GM12878 (cell line): Measurements from ENCODE around the gene OR2L8. TPM values are rescaled to one million over a fixed set of nuclear protein-coding genes. Genes with fewer than 3 reads are reported as not detected.

ENCODE experiments used
- HCFC1 ChIP-seq: fragments of 150-350 bp; IDR thresholded peaks from 2 replicates; pipeline ENCODE4 v1.6.1; 2014; ENCODE audit warnings: low read length
- KLF5 ChIP-seq: fragments of 450-650 bp; IDR thresholded peaks from 2 replicates; pipeline ENCODE4 v1.6.1; 2014; ENCODE audit warnings: mild to moderate bottlenecking; ENCODE audit not compliant: partially characterized antibody
- NFYB ChIP-seq: IDR thresholded peaks from 2 replicates; pipeline ENCODE4 v1.6.1; 2011; ENCODE audit warnings: low read depth, mild to moderate bottlenecking, low read length, improper control_type of control experiment, moderate library complexity; ENCODE audit not compliant: insufficient read depth
- NR2C1 ChIP-seq: fragments of 450-650 bp; IDR thresholded peaks from 2 replicates; pipeline ENCODE4 v1.6.1; 2017; ENCODE audit warnings: antibody characterized with exemption, mild to moderate bottlenecking, moderate library complexity
- PML ChIP-seq: IDR thresholded peaks from 2 replicates; pipeline ENCODE4 v1.6.1; 2012; ENCODE audit warnings: low read length, inconsistent platforms
- POLR2AphosphoS5 ChIP-seq: IDR thresholded peaks from 2 replicates; pipeline ENCODE4 v1.6.1; 2011; ENCODE audit warnings: mild to moderate bottlenecking, low read length, inconsistent platforms
- TCF3 ChIP-seq: IDR thresholded peaks from 2 replicates; pipeline ENCODE4 v1.6.1; 2012; ENCODE audit warnings: low read depth, mild to moderate bottlenecking, low read length, borderline replicate concordance; ENCODE audit not compliant: insufficient read depth
- polyA plus RNA-seq, 11 experiments: library from polyadenylated mRNA; depleted of rRNA in 4 of 11; unstranded in 6 of 11; stranded (reverse) in 5 of 11; fragments of >200 nt; fragmentation: Nextera tagmentation in 4 of 11; fragmentation: Illumina TruSeq in 1 of 11; extraction: Ambion mirVana in 4 of 11; extraction: Trizol in 1 of 11; gene quantifications; 1 replicate in 1 of 11; 2 replicates in 10 of 11; pipeline versions ENCODE4 v1.2.1 to v1.2.3, GENCODE V29; 2011 to 2016; ENCODE audit warnings: inconsistent platforms in 2 of 11, missing spikeins in 2 of 11, low read depth in 1 of 11
- total RNA-seq, 4 experiments: library from RNA; depleted of rRNA in 3 of 4; stranded (reverse); fragments of >200 nt in 3 of 4; fragmentation: Illumina TruSeq in 1 of 4; extraction: Trizol in 1 of 4; gene quantifications; 2 replicates each; pipeline versions ENCODE4 v1.2.1 to v1.2.3, GENCODE V29; 2013 to 2021
- TF ChIP-seq, protein P1 (sequence below): fragments of 450-650 bp; IDR thresholded peaks from 2 replicates; pipeline ENCODE4 v1.6.1; 2018; ENCODE audit warnings: borderline replicate concordance, mild to moderate bottlenecking; ENCODE audit not compliant: partially characterized antibody
- TF ChIP-seq, protein P2 (sequence below): fragments of 450-650 bp; IDR thresholded peaks from 2 replicates; pipeline ENCODE4 v1.6.1; 2017; ENCODE audit warnings: borderline replicate concordance
- TF ChIP-seq, protein P3 (sequence below): fragments of 450-650 bp; IDR thresholded peaks from 2 replicates; pipeline ENCODE4 v1.6.1; 2017; ENCODE audit warnings: mild to moderate bottlenecking

Gene OR2L8
- total and polyA plus RNA-seq, 10 of the 15 experiments (the other 5 are each of a cell fraction or from before 2014, with no cell fraction given) = not detected

DNA sequence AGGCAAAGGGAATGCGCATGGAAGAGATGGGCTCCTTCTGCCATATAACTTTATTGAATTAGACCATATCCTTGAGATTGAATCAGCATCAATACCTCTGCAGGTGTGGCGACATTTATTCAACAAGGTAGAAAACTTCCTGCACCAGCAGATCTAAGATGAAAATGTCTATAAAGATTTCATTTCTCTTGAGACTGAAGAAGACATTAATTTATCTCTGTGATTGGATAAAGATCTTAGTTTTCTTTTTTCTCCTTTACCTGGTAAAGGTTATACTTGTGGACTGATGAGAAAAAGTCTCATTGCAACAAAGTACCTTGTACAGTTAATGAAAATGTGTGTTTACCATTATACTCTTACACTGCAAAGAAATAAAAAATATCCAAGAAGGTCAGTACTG lies 28.7 kb upstream of the OR2L8 start, which contains the start of gene OR2T8 (continued):
- TF ChIP-seq, protein P1, sequence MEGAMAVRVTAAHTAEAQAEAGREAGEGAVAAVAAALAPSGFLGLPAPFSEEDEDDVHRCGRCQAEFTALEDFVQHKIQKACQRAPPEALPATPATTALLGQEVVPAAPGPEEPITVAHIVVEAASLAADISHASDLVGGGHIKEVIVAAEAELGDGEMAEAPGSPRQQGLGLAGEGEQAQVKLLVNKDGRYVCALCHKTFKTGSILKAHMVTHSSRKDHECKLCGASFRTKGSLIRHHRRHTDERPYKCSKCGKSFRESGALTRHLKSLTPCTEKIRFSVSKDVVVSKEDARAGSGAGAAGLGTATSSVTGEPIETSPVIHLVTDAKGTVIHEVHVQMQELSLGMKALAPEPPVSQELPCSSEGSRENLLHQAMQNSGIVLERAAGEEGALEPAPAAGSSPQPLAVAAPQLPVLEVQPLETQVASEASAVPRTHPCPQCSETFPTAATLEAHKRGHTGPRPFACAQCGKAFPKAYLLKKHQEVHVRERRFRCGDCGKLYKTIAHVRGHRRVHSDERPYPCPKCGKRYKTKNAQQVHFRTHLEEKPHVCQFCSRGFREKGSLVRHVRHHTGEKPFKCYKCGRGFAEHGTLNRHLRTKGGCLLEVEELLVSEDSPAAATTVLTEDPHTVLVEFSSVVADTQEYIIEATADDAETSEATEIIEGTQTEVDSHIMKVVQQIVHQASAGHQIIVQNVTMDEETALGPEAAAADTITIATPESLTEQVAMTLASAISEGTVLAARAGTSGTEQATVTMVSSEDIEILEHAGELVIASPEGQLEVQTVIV = no peak
- TF ChIP-seq, protein P2, sequence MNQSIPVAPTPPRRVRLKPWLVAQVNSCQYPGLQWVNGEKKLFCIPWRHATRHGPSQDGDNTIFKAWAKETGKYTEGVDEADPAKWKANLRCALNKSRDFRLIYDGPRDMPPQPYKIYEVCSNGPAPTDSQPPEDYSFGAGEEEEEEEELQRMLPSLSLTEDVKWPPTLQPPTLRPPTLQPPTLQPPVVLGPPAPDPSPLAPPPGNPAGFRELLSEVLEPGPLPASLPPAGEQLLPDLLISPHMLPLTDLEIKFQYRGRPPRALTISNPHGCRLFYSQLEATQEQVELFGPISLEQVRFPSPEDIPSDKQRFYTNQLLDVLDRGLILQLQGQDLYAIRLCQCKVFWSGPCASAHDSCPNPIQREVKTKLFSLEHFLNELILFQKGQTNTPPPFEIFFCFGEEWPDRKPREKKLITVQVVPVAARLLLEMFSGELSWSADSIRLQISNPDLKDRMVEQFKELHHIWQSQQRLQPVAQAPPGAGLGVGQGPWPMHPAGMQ = no peak
- no peak for TF ChIP-seq TCF3
- no peak for TF ChIP-seq PML
- TF ChIP-seq NR2C1 = no peak
- no peak for TF ChIP-seq POLR2AphosphoS5
- no peak for TF ChIP-seq HCFC1
- TF ChIP-seq KLF5 = no peak
- TF ChIP-seq, protein P3, sequence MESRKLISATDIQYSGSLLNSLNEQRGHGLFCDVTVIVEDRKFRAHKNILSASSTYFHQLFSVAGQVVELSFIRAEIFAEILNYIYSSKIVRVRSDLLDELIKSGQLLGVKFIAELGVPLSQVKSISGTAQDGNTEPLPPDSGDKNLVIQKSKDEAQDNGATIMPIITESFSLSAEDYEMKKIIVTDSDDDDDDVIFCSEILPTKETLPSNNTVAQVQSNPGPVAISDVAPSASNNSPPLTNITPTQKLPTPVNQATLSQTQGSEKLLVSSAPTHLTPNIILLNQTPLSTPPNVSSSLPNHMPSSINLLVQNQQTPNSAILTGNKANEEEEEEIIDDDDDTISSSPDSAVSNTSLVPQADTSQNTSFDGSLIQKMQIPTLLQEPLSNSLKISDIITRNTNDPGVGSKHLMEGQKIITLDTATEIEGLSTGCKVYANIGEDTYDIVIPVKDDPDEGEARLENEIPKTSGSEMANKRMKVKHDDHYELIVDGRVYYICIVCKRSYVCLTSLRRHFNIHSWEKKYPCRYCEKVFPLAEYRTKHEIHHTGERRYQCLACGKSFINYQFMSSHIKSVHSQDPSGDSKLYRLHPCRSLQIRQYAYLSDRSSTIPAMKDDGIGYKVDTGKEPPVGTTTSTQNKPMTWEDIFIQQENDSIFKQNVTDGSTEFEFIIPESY = no peak
- TF ChIP-seq NFYB = no peak
